ENCODE results near the gene CCDC171. TPM values are rescaled to one million over a fixed set of nuclear protein-coding genes. Genes with fewer than 3 reads are reported as not detected.

Gene CCDC171
- total and polyA plus RNA-seq, 2 experiments from 2014 or later, result 4.4 to 5.1 TPM

DNA sequence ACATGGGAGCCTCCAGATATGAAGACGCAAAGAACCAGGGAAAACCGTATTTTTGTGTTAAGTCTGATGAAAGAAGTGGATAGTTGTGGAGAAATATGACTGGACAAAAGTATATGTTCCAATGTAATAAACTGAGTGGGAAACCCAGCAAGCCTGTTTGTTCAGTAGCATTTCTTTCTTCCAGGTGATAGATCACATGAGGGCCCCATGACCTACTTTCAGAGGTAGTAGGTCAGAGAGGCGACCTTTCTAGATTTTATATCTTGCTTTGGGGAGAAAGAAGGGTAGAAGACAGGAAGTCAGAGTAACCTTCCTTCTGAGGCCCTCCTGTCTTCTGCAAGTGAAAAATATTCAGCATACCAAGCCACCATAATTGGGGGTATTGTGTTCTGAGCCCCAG lies 31.5 kb downstream of the CCDC171 start:
- ATAC-seq (no peak), DNase-seq (ENCODE audit: low spot score) (no peak)
- no peak overlapping the region for H3K4me3 Mint-ChIP-seq
- H4K20me1 ChIP-seq (replicated peaks; ENCODE audit: insufficient read depth), result no peaks in the 10 kb centered on the region
- H3K79me2 ChIP-seq (replicated peaks; ENCODE audit: insufficient read depth), result no peaks in the 10 kb centered on the region
- no peaks in the 10 kb centered on the region for H3K9me2 ChIP-seq (ENCODE audit: insufficient read depth)
- no peak overlapping the region for H3K4me2 ChIP-seq
- peaks cover 12% of the 10 kb centered on the region; the same call in 2 of the 3 replicates for H3K4me1 Mint-ChIP-seq
- H3K27me3 ChIP-seq (ENCODE audit: insufficient read depth), result no peaks in the 10 kb centered on the region
- no peak overlapping the region for H3K4me3 ChIP-seq
- no peaks in the 10 kb centered on the region for H3F3A ChIP-seq (replicated peaks; ENCODE audit: low read depth)
- H3K9me3 Mint-ChIP-seq, result peaks cover 10% of the 10 kb centered on the region; the same call in 2 of the 3 replicates
- no peak overlapping the region for H2AFZ ChIP-seq
- H3K27me3 Mint-ChIP-seq (ENCODE audit: insufficient read depth, low read depth, poor library complexity), result peaks cover 1% of the 10 kb centered on the region
- H3K27ac Mint-ChIP-seq, result peak overlapping the region; percentile 10; the same call in 1 of the 2 replicates
- H3K36me3 ChIP-seq (ENCODE audit: insufficient read depth), result no peaks in the 10 kb centered on the region
- peak overlapping the region; percentile 42 for H3K27ac ChIP-seq (ENCODE audit: low read depth)
- no peak for TF ChIP-seq ZNF462 (CRISPR knock-in tag; IDR thresholded peaks at IDR 0.05)
- no peak for TF ChIP-seq NANOG (IDR thresholded peaks at IDR 0.05; ENCODE audit: borderline replicate concordance)
- no peak for TF ChIP-seq ZNF114 (CRISPR knock-in tag; IDR thresholded peaks at IDR 0.05)
- no peak for TF ChIP-seq CREB1 (CRISPR knock-in tag; IDR thresholded peaks at IDR 0.05; ENCODE audit: low read depth)
- TF ChIP-seq ZNF331 (CRISPR knock-in tag; IDR thresholded peaks at IDR 0.05; ENCODE audit: low read depth), result no peak
- TF ChIP-seq CTCF (conservative IDR thresholded peaks at IDR 0.05; ENCODE audit: low read depth in 2 of 2), result no peak
- no peak for TF ChIP-seq EZH2phosphoT487 (IDR thresholded peaks at IDR 0.05; ENCODE audit: unreplicated experiment)
- TF ChIP-seq EZH2 (IDR thresholded peaks at IDR 0.05; ENCODE audit: low read depth, unreplicated experiment), result no peak
- no peak for TF ChIP-seq ETS1 (IDR thresholded peaks at IDR 0.05)
- TF ChIP-seq JUNB (IDR thresholded peaks at IDR 0.05; ENCODE audit: unreplicated experiment), result no peak
- no peak for TF ChIP-seq STAT1 (IDR thresholded peaks at IDR 0.05; ENCODE audit: unreplicated experiment)
- H3K36me3 Mint-ChIP-seq (ENCODE audit: low read depth), result peaks cover 6% of the 10 kb centered on the region; the same call in 2 of the 3 replicates
- peaks cover 16% of the 10 kb centered on the region for H3K4me1 ChIP-seq (ENCODE audit: insufficient read depth)

Measured in GM23338 (cell line).